ENCODE results near the gene GSN.

- no peak for TF ChIP-seq POLR2AphosphoS5 (IDR thresholded peaks at IDR 0.05)
- no peak for TF ChIP-seq CTCF (IDR thresholded peaks at IDR 0.05)
Observed at GRCh38 chr9:121234832-121235161, 33.2 kb upstream of the GSN start.

Measured in transverse colon (tissue), 4 donors.